Common myeloid progenitor, CD34-positive (primary cell): ENCODE data around the gene TBPL1.

Experiments
- CTCF ChIA-PET: fragments of 350-600 bp; sonication (Branson Sonifier 250); formaldehyde crosslinking; loops from one replicate; lab custom pipeline; 2021; ENCODE audit warnings: antibody characterized with exemption; lab: Charles Lee
- POLR2A ChIA-PET: fragments of 350-600 bp; sonication (Branson Sonifier 250); formaldehyde crosslinking; loops from one replicate; lab custom pipeline; 2021; ENCODE audit warnings: antibody characterized with exemption; lab: Charles Lee
- DNase-seq, 3 donors: peaks; one replicate each; pipeline versions ENCODE4 v3.0.0 to v3.0.0-alpha.2; 2013
- H3K27ac ChIP-seq, 2 experiments: 1 replicate in 1 of 2; 2 replicates in 1 of 2; pipeline ENCODE4 v1.7.0; 2013; ENCODE audit warnings: inconsistent platforms in 2 of 2, low read length in 2 of 2, mild to moderate bottlenecking in 2 of 2, low read depth in 1 of 2, moderate library complexity in 1 of 2; ENCODE audit not compliant: severe bottlenecking in 2 of 2, insufficient read depth in 1 of 2, poor library complexity in 1 of 2
- H3K27me3 ChIP-seq, 5 experiments: replicated peaks in 2 of 5; 1 replicate in 3 of 5; 2 replicates in 2 of 5; pipeline versions ENCODE4 v1.6.1 to v1.7.0; 2013; ENCODE audit warnings: low read length in 4 of 5, mild to moderate bottlenecking in 2 of 5, moderate library complexity in 2 of 5, inconsistent platforms in 1 of 5; ENCODE audit not compliant: insufficient read depth in 5 of 5, control insufficient read depth in 4 of 5
- H3K36me3 ChIP-seq, 4 experiments: 1 replicate in 2 of 4; 2 replicates in 2 of 4; pipeline versions ENCODE4 v1.6.1 to v1.7.0; 2013; ENCODE audit warnings: low read length in 3 of 4, control low read depth in 1 of 4, mild to moderate bottlenecking in 1 of 4; ENCODE audit not compliant: control insufficient read depth in 4 of 4, insufficient read depth in 4 of 4
- H3K4me1 ChIP-seq, 4 experiments: 1 replicate in 3 of 4; 2 replicates in 1 of 4; pipeline versions ENCODE4 v1.6.1 to v1.7.1; 2013; ENCODE audit warnings: low read length in 3 of 4, mild to moderate bottlenecking in 3 of 4, control low read depth in 1 of 4, inconsistent platforms in 1 of 4, moderate library complexity in 1 of 4; ENCODE audit not compliant: control insufficient read depth in 4 of 4, insufficient read depth in 4 of 4; ENCODE audit errors: control extremely low read depth in 1 of 4
- H3K4me3 ChIP-seq, 7 experiments: 1 replicate in 4 of 7; 2 replicates in 3 of 7; pipeline versions ENCODE4 v1.5.1 to v1.7.0; 2013; ENCODE audit warnings: mild to moderate bottlenecking in 7 of 7, low read length in 6 of 7, moderate library complexity in 6 of 7, inconsistent platforms in 2 of 7, low read depth in 2 of 7, control low read depth in 1 of 7; ENCODE audit not compliant: insufficient read depth in 4 of 7, control insufficient read depth in 1 of 7; ENCODE audit errors: extremely low read depth in 1 of 7
- H3K9me3 ChIP-seq, 5 experiments: 1 replicate in 4 of 5; 2 replicates in 1 of 5; pipeline versions ENCODE4 v1.6.1 to v1.7.1; 2013; ENCODE audit warnings: low read length in 4 of 5, mild to moderate bottlenecking in 2 of 5, inconsistent platforms in 1 of 5, low read depth in 1 of 5, moderate library complexity in 1 of 5; ENCODE audit not compliant: control insufficient read depth in 4 of 5, insufficient read depth in 2 of 5; ENCODE audit errors: control extremely low read depth in 1 of 5
- WGBS: methylation state at CpG from one replicate; pipeline ENCODE4 v1.1.5; 2013; ENCODE audit not compliant: insufficient coverage; 5-methylcytosine and 5-hydroxymethylcytosine counted together

TBPL1 gene

GRCh38 chr6:133999305-133999704, 46.3 kb downstream of the TBPL1 start:
- CTCF ChIA-PET: interaction anchor here (0.9 to 2.4 kb wide), 6 partner anchors 11 to 63 kb away, joined by 3 to 6 read pairs (median 4); no protein-coding TSS in a partner anchor
- Histone ChIP-seq H3K4me1 (peaks cover 0 to 3% (median 0%) of the 10 kb centered on the region in 4 experiments), H3K9me3 (peaks cover 0 to 4% (median 0%) of the 10 kb centered on the region in 5 experiments), H3K36me3 (no peaks in the 10 kb centered on the region), H3K27ac (no peak overlapping the region), H3K4me3 (no peak overlapping the region), H3K27me3 (peaks cover 0 to 50% (median 16%) of the 10 kb centered on the region in 5 experiments)
- DNase-seq: no peak
- POLR2A ChIA-PET: no interaction called here

DNA sequence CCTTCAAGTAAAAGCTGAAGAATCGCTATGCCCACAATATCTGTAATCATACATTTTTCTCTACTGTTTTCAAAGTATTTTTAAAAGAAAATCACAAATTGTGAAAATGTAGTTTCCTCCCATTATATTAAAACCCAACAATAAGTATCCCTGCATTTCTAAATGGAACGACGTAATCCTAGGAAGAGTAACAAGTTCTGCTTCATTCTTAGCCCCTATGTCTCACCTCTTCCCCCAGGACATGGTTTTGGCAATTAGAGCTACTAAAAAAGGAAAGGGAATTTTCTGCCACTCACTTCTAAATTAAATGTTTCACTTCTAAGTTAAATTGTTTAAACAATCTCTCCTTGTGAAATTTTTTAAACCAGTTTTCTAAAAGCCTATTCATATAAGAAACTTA, 47.4 kb downstream of the TBPL1 start:
- no CpG with 5 or more reads among the region's 3 CpGs for WGBS
- Histone ChIP-seq H3K36me3 (no peaks in the 10 kb centered on the region), H3K27me3 (peaks cover 0 to 48% (median 14%) of the 10 kb centered on the region in 5 experiments), H3K9me3 (peaks cover 0 to 4% (median 0%) of the 10 kb centered on the region in 5 experiments), H3K4me3 (no peak overlapping the region), H3K27ac (no peak overlapping the region), H3K4me1 (peaks cover 0 to 3% (median 0%) of the 10 kb centered on the region in 4 experiments)
- ChIA-PET CTCF (interaction anchor here (0.9 to 2.4 kb wide), 3 partner anchors 13 to 19 kb away, joined by 3 to 6 read pairs (median 4); no protein-coding TSS in a partner anchor), POLR2A (interaction anchor here (0.7 kb wide), 1 partner anchor 37 kb away, joined by 3 read pairs; no protein-coding TSS in a partner anchor)
- no peak for DNase-seq

GRCh38 chr6:134002821-134003220, 49.8 kb downstream of the TBPL1 start:
- no peak for DNase-seq
- ChIA-PET CTCF (interaction anchor here (0.8 to 2.4 kb wide), 7 partner anchors 10 to 95 kb away, joined by 3 to 17 read pairs (median 5); no protein-coding TSS in a partner anchor), POLR2A (no interaction called here)
- Histone ChIP-seq H3K4me3 (no peak overlapping the region), H3K36me3 (no peaks in the 10 kb centered on the region), H3K9me3 (no peaks in the 10 kb centered on the region), H3K4me1 (peaks cover 0 to 3% (median 0%) of the 10 kb centered on the region in 4 experiments), H3K27me3 (peaks cover 0 to 52% (median 14%) of the 10 kb centered on the region in 5 experiments), H3K27ac (no peak overlapping the region)
- WGBS: 80% methylated on average over 3 of the region's 5 CpGs

DNA sequence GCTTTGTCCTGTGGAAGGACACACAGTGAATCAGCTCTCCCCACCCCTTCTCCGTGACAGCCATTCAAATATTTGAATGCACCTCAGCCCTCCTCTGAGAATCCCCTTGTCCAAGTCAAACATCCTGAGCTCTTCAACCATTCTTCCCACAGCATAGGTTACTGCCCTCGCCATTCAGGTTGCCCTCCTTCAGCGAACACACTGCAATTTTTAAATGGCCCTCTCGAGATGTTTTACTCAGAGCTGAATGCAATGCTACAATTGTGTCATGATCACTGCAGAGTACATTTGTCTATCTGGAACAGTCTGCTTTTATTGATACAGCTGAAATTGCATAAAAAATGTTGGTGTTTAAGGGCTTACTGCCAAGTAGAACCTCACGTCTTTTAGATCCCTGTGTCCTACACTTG, 50.5 kb downstream of the TBPL1 start:
- Histone ChIP-seq H3K4me1 (peaks cover 0 to 3% (median 0%) of the 10 kb centered on the region in 4 experiments), H3K27ac (no peak overlapping the region), H3K36me3 (no peaks in the 10 kb centered on the region), H3K4me3 (no peak overlapping the region), H3K9me3 (no peaks in the 10 kb centered on the region), H3K27me3 (peaks cover 0 to 53% (median 17%) of the 10 kb centered on the region in 5 experiments)
- no peak for DNase-seq
- ChIA-PET POLR2A (interaction anchor here (0.6 kb wide), 1 partner anchor 126 kb away, joined by 3 read pairs; no protein-coding TSS in a partner anchor), CTCF (interaction anchor here (0.8 to 2.4 kb wide), 9 partner anchors 11 to 94 kb away, joined by 3 to 17 read pairs (median 4); no protein-coding TSS in a partner anchor)
- WGBS: 96% methylated on average over 5 of the region's 5 CpGs

GRCh38 chr6:134004714-134005113, 51.7 kb downstream of the TBPL1 start:
- WGBS: 94% methylated on average over 2 of the region's 4 CpGs
- Histone ChIP-seq H3K27ac (no peak overlapping the region), H3K27me3 (peaks cover 0 to 47% (median 12%) of the 10 kb centered on the region in 5 experiments), H3K4me3 (no peak overlapping the region), H3K4me1 (peaks cover 0 to 3% (median 0%) of the 10 kb centered on the region in 4 experiments), H3K9me3 (peaks cover 0 to 7% (median 5%) of the 10 kb centered on the region in 5 experiments), H3K36me3 (no peaks in the 10 kb centered on the region)
- DNase-seq: no peak
- POLR2A ChIA-PET: no interaction called here
- CTCF ChIA-PET: interaction anchor here (1.0 to 2.4 kb wide), 8 partner anchors 8 to 80 kb away, joined by 3 to 17 read pairs (median 4); no protein-coding TSS in a partner anchor

DNA sequence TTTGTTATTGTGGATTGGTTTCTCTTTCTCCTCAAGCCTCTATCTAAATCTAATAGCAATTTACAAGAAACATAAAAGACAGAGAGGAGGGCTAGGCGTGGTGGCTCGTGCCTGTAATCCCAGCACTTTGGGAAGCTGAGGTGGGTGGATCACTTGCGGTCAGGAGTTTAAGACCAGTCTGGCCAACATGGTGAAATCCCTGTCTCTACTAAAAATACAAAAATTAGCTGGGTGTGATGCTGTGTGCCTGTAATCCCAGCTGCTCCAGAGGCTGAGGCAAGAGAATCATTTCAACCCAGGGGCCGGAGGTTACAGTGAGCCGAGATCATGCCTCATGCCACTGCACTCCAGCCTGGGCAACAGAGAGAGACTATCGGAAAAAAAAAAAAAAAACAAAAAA, 52.8 kb downstream of the TBPL1 start:
- Histone ChIP-seq H3K27ac (no peak overlapping the region), H3K27me3 (peaks cover 0 to 49% (median 18%) of the 10 kb centered on the region in 5 experiments), H3K4me3 (no peak overlapping the region), H3K4me1 (peaks cover 0 to 3% (median 0%) of the 10 kb centered on the region in 4 experiments), H3K36me3 (no peaks in the 10 kb centered on the region), H3K9me3 (peaks cover 0 to 7% (median 5%) of the 10 kb centered on the region in 5 experiments)
- ChIA-PET CTCF (no interaction called here), POLR2A (no interaction called here)
- WGBS: 100% methylated on average over 2 of the region's 6 CpGs
- no peak for DNase-seq

DNA sequence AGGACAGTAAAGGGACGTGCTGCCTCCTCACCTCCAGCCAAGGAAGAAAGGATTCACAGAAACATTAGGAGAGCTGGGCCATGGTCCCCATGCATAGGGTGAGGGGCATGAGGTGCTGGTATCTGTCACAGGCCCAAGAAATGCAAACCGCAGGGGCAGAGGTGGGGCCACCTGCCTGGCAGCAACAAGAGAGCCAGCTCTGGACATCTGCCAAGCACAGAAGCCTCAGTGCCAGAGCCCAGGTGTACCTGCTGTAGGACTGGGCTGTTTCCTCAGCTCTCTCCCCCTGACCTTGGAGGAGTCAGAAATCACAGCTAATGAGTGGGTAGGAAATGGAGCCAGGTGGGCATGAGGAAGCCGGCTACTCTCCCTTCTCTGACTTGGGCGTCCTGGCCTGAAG, 54.1 kb downstream of the TBPL1 start:
- H3K9me3 ChIP-seq: peaks cover 0 to 7% (median 5%) of the 10 kb centered on the region in 5 experiments
- peaks cover 0 to 49% (median 21%) of the 10 kb centered on the region in 5 experiments for H3K27me3 ChIP-seq
- WGBS: 100% methylated on average over 1 of the region's 4 CpGs
- H3K36me3 ChIP-seq: no peaks in the 10 kb centered on the region
- H3K27ac ChIP-seq: no peak overlapping the region
- no peak overlapping the region for H3K4me3 ChIP-seq
- ChIA-PET CTCF (interaction anchor here (0.7 to 1.4 kb wide), 3 partner anchors 33 to 1172 kb away, joined by 3 to 4 read pairs (median 3); no protein-coding TSS in a partner anchor), POLR2A (no interaction called here)
- no peak for DNase-seq
- H3K4me1 ChIP-seq: peaks cover 0 to 3% (median 0%) of the 10 kb centered on the region in 4 experiments
